GM12873 (cell line): Measurements from ENCODE around the gene C10orf88.

ENCODE experiments used
- TF ChIP-seq, protein P1 (sequence below): IDR thresholded peaks from 2 replicates; pipeline ENCODE4 v1.5.1; 2012; ENCODE audit warnings: low read depth, mild to moderate bottlenecking, moderate library complexity, low read length, control low read depth; ENCODE audit not compliant: insufficient read depth; ENCODE audit errors: missing control alignments

C10orf88 gene

DNA sequence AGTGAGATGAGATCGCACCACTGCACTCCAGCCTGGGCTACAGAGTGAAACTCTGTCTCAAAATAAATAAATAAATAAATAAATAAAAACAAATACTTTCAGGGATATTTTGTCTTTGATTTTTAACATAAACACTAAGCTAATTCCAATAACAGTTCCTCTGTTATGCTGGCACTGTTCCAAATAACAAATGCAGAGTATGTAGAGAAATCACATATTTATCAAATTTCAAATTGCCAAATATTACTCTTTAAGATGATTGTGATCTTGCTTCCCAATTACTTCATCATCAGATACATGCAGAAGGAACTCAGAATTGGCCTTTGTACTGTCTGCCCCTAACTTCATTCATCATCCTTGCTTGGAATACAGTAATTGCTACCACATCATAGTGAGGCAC is 23.9 kb downstream of the C10orf88 start:
- TF ChIP-seq, protein P1, sequence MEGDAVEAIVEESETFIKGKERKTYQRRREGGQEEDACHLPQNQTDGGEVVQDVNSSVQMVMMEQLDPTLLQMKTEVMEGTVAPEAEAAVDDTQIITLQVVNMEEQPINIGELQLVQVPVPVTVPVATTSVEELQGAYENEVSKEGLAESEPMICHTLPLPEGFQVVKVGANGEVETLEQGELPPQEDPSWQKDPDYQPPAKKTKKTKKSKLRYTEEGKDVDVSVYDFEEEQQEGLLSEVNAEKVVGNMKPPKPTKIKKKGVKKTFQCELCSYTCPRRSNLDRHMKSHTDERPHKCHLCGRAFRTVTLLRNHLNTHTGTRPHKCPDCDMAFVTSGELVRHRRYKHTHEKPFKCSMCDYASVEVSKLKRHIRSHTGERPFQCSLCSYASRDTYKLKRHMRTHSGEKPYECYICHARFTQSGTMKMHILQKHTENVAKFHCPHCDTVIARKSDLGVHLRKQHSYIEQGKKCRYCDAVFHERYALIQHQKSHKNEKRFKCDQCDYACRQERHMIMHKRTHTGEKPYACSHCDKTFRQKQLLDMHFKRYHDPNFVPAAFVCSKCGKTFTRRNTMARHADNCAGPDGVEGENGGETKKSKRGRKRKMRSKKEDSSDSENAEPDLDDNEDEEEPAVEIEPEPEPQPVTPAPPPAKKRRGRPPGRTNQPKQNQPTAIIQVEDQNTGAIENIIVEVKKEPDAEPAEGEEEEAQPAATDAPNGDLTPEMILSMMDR: no peak

DNA sequence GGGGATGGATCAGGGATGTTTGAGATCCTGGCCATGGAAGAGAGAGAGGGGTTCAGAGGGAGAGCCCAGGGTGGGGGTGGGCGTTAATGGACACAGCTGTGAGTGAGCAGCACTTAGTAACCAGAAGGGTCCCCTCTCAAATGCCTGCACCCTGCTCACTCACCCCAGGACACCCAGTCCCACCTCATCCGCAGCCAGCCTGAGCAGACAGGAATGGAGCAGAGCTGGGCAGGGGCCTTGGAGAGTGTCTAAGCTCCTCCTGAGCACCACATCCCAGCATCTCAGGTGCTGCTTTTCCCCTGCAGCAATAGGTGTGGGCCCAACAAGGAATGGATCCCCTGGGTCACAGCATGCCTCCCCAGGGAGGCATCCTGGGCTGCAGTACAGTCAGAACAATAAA is 38.3 kb downstream of the C10orf88 start:
- TF ChIP-seq, protein P1: no peak

DNA sequence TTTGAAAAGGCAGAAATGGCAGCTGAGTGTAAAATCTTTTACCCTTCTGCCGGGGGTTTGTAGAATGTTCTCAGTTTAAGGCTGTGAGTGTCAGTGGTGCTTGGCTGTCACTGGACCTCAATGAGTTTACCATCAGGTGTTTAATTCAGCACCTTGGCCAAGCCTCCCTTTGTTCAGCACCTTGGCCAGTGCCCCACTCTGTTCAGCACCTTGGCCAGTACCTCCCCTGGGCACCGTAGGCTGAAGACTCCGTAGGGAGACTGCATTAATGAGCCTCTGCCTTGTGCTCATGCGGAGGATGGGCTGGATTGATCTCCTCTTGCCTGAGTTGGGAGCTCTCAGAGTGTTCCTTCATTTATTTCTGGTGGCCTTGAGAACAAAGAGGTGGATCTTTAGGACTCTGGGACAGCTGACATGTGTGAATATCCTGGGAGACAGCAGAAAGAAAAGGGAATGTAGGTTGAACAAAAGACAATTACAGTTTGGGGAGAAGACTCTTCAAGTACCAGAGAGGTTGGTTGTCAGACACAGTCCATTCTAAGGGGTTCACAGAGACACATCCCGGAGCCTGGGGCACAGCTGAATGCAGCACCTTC is 42.0 kb downstream of the C10orf88 start:
- TF ChIP-seq, protein P1: no peak

DNA sequence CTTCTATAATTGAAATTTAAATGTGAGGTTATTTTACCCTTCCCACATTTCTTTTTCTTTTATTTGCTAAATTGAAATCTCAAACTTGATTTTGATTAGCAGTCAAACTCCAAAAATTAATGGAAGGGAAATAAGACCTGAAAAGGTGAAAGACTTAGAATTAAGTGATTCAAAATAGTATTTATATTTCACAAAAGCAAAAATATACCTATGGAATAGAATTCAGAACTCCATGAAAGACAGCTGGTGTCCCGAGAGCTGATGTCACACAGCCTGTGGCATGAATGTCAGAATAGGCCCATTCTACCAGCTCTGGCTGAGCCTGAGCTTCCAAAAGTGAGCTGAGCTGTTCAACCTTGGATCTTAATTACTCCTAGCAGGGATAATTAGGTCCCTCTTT is 43.7 kb downstream of the C10orf88 start, which contains the start of gene FAM24A:
Gene FAM24A, plus strand, starts transcription at position 301 of the 400 bp plus-strand sequence. CDS start 1,025 bp downstream, outside the sequence.
- TF ChIP-seq, protein P1: no peak

DNA sequence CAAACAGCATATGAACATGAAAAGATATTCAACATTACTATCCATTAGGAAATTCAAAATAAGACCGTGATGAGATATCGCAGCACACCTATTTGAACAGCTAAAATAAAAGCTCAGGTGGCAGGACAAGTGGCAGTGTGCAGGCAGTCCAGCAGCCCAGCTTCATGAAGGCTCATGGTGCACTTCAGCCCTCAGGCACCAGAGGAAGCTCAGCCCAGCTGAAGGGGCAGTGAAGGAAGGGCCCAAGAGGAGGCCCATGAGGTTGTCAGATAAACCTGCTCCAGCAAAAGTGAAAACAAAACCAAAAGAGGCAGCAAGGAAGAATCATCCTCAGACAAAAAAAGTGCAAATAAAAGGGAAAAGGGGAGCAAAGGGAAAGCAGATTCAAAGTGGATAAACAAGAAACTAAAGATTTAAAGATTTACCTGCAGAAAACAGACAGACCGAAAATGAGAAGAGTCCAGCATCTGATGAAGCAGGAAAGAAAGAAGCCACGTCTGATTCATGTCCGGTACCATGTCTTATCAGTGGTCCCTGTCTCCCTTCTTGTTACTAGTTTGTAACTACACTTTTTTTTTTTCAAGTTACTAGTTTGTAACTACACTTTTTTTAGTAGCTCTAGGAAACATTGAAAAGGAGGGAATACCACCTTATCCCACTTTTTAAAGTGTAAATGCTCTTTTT is 59.6 kb downstream of the C10orf88 start:
- TF ChIP-seq, protein P1: no peak

DNA sequence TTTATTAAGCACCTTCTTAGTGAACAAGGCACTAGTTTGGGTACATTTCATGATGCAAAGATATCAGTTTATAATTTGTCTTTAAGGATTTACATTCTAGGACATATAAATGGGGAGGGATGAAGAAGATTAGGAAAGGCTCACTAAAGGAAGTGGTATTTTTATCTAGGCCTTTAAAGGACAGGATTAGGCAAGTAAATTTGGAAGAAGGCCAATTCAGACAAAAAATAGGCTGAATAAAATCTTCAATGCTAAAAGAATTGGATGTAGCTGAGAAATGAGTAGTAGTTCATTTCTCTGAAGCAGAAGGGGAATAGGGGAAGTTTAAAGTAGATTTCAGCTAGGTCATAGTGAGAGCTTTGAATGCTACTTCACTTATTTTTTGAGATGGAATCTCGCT is 69.9 kb downstream of the C10orf88 start:
- TF ChIP-seq, protein P1: no peak

DNA sequence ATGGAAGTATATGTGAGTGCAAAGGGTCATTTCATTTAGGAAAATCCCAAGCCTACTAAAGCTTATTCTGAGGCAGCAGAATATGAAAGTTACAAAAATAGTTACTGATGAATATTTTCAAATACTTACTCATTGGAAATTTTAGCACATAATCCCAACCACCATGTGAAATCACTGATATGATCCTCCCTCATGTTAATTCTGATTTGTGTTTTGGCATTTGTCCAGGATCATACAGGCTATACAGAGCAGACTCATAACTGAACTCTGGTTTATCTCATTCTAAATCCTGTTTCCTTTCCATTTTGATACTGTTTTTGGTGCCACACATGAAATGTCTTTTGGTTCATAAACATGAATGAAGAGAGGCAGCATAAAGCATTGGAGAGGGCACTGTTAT is 71.3 kb downstream of the C10orf88 start:
- TF ChIP-seq, protein P1: no peak
